Activated CD8-positive, alpha-beta memory T cell treated with anti-CD3 and anti-CD28 coated beads for 1 hour (primary cell): ENCODE measurements around the gene BTBD1.
A peak's percentile ranks its signal among the peaks of the same experiment; 100 is the strongest.
"Not testable (repeated sequence)": the region's sequence is repeated elsewhere in the genome, so short reads cannot be mapped to it uniquely, and the experiment has no call there.

Experiments
- DNase-seq, 2 donors: peaks; one replicate each; pipeline ENCODE4 v3.0.0-alpha.2; 2020; ENCODE audit warnings: low read depth in 1 of 2; ENCODE audit errors: extremely low read depth in 1 of 2

Gene BTBD1

GRCh38 chr15:83061680-83062079, 5.4 kb downstream of the BTBD1 start:
- DNase-seq, result no peak

DNA sequence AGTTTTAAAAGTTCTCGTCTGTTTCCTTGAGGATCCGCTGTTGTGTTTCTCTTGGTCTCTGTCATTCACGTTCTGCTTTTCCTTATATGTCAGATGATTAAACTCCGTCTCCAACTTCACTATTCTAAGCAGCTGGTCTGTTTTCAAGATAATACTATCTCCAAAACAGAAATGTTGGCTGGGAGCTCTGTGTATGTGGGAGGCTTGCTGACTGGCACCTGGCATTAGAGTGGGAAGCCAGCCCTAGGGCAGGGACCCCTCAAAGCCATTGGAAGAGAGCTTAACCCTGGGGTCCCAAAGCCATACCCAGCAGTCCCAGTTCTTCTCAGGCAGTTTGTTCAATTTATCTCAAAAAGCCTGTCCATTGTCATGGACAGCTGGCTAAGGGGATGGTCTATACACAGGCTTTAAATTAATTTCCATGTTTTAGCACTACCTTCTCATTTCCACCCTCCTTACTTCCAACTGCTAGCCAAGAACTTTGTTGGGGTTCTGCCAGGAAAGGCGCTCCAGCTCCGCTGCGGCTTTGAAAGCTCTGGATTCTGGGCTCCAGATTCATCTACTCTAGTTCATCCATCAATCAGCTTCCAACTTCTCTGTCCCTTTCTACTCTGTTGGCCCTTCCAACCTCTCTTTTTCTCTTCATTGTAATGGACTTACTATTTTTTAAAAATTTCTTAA, 9.2 kb downstream of the BTBD1 start:
- no peak for DNase-seq

- no peak for DNase-seq
Measured at GRCh38 chr15:83057002-83057401, 10.1 kb downstream of the BTBD1 start.

DNA sequence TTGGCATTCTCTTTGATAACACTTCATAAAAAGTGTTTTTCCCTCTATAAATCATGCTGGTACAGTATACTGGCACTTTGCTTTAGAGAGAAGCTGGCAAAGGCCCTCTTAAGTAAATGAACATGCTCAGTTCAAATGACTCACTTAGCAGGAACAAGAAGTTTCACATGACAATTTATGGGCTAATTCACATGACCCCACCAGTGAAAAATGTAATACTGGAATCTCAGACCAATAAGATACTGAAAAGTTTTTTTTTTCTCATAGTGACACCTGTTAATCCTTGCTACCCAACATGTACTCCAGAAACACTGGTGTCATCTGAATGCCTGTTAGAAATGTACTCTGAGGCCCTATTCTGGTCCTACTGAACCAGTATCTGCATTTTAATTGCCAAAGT, 13.9 kb downstream of the BTBD1 start:
- DNase-seq, result no peak

GRCh38 chr15:83046558-83047127, 20.4 kb downstream of the BTBD1 start:
- DNase-seq, result no peak

DNA sequence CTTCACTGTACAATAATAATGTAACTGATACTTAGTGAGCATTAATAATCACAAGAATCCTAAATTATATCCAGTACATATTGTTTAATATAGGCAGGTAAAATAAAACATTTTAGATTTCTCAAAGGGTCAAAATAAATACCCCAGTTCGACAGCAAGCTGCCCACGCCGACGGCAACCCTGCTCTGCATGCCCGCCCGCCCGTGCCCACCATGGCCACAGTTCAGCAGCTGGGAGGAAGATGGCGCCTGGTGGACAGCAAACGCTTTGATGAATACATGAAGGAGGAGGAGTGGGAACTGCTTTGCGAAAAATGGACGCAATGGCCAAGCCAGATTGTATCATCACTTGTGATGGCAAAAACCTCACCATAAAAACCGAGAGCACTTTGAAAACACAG, 22.9 kb downstream of the BTBD1 start:
- DNase-seq, result no peak

GRCh38 chr15:83039206-83039605, 27.8 kb downstream of the BTBD1 start:
- no peak for DNase-seq

DNA sequence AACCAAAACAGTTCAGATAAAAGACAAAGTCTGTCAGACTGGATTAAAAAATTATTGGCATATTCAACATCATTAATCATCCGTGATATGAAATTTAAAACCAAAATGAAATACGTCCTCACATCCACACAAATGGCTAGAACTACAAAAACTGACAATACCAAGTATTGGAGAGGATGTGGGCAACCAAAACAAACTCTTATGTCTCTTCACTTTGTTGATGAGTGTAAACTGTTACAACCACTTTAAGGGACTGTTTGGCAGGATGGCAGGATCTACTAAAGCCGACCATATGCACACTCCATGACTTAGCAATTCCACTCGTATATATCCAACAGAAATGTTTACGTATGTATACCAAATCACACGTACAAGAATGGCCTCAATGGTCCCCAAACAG, 30.8 kb downstream of the BTBD1 start:
- DNase-seq, result no peak

GRCh38 chr15:83031234-83031633, 35.8 kb downstream of the BTBD1 start:
- not testable (repeated sequence) for DNase-seq

DNA sequence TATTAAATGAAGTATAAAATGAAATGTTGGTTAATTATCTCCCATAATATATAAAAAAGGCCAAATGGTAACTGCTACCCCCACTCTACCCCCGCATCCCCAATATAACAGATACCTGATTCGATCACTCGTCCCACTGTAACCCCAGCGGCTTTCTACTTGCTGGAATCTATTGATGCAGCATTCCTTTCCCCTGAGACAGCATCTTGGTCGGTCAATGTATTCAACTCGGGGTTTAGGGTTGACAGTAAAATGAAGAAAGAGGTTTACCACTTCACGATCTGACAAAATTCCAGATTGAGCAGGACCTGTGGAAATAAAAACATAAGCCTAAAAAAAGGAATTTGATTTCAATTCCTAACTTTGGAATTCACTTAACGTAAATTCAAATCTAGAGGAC, 37.0 kb downstream of the BTBD1 start:
- no peak for DNase-seq

- no peak for DNase-seq
Measured at GRCh38 chr15:83018436-83018835, 48.6 kb downstream of the BTBD1 start.

- DNase-seq, result no peak
Measured at GRCh38 chr15:83016906-83017305, 50.1 kb downstream of the BTBD1 start.

GRCh38 chr15:83015361-83015760, 51.7 kb downstream of the BTBD1 start:
- no peak for DNase-seq

DNA sequence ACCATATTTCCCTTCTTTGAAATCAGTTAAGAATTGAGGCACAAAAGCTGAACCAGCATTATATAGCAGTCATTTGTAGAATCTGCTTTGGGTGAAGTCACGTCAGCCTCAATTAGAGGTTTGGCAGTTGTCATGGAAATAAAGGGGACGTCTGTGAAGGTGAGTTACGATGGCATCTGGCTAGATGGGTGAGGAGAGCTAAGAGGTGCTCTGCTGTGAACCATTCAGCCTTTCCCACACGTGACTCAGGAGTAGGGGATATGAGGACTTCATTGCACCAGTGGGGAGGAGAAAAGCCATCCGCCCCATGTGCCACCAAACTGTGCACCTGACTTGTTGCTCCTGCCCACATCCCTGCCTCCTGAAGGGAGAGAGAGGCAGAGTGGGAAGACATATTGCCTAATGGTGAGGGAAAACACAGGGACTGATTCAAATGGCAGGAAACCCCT, 52.8 kb downstream of the BTBD1 start:
- DNase-seq, result no peak

- DNase-seq, result no peak
Measured at GRCh38 chr15:83012636-83013035, 54.4 kb downstream of the BTBD1 start.

- DNase-seq, result no peak
Measured at GRCh38 chr15:83012076-83012426, 55.0 kb downstream of the BTBD1 start.

DNA sequence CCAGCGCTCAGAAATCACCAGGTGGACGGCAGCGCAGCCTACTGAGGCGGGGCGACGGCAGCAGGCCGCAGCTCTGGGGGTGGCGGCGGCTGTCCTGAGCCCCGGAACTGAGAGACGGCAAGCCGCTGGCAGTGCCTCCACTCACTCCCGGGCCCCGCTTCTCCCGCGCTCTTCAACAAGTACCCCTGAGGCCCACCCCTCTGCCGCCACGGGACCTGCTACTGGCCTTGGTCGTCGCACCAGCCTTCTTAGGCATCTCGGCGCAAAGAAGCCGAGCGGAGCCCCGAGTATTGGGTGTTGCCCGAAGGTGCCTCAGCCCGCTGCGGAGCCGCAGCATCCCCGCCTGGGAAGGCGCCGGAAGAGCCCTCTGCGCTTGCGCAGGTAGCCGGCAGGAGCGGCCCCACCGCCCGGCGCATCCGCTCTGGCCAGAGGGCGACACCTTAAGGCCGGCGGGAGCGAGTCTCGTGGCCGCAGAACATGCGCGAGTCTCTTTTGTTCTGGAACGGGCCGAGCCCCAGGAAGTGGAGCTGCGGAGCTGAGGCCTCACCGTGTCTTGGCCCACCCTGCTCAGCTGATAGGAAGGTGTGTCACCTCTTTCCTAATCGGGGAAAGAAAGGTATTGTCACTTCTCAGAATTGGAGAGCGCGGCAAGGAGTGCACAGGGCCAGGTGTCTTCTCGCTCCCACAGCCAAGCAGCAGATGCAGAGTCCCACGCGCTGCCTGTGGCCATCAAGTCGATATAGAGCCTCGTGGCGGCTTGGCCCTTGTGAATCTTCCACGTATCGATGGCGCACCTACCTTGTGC, 55.6 kb downstream of the BTBD1 start, which contains the start of gene C15orf40:
Gene C15orf40 (minus strand): TSS at position 369 of the 805 bp plus-strand sequence. CDS start 32 bp downstream, at position 337.
- peak; percentile 74 to 76 for DNase-seq

GRCh38 chr15:83010709-83011270, 56.3 kb downstream of the BTBD1 start:
- peak; percentile 31 to 54 for DNase-seq

GRCh38 chr15:83000672-83001031, 66.4 kb downstream of the BTBD1 start:
- DNase-seq, result not testable (repeated sequence)

DNA sequence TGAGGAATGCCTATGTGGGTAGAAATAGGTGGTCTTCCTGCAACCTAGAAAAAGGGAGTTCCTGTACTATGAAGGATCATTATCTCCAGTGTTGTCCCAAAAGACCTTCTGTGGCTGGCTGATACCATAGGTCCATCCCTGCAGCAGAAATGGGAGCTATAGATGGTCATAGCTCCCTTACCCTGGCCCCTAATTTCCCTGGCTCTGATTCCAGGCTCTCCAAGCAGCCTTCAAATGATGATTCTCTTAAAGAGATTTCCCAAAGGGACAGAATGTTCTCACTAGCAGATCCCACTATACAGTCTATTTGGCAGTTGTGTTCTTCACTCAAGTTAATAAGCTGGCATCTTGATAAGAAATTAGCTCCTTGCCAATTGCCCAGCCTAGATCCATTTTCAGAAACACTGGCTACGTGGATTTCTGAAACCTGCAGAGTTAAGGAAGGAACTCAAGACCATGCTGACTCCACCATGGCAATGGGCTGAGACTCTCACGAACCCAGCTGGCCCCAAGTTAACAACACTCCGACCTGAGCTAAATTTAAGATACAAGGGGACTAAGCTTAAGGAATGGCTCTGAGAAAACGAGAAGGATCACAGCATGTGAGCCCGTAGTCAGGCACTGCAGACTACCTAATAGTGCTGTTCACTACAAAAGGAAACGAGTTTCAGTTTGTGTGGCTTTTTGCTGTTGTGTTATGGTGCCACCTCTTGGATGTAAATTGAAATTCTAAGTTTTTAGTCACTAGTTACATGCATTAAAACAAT, 67.0 kb downstream of the BTBD1 start:
- DNase-seq, result no peak

DNA sequence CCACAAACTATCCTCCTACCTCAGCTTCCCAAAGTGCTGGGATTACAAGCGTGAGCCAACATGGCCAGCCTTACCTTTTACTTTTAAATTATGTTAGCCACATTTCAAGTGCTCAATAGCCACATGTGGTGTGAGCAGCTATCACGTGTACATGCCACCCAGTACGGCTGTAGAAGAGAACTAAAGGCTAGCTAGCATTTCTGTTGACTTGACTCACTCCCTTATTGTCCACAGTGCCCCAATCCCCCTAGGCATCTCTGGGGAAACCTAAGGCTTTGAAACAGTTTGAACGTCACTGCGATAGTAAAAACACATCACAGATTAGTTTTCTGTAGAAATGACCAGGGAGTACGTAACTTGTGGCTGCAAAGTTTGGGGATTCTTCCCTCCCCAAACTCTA, 67.6 kb downstream of the BTBD1 start:
- no peak for DNase-seq
